GM12878 (cell line): Measurements from ENCODE around the gene DEXI. TPM values are rescaled to one million over a fixed set of nuclear protein-coding genes. Genes with fewer than 3 reads are reported as not detected.

Experiments used
- BRCA1 ChIP-seq: IDR thresholded peaks from 2 replicates; pipeline ENCODE4 v1.6.1; 2011; ENCODE audit warnings: low read depth, low read length, improper control_type of control experiment
- CEBPZ ChIP-seq: fragments of 150-350 bp; IDR thresholded peaks from 2 replicates; pipeline ENCODE4 v1.6.1; 2016; ENCODE audit warnings: low read depth, low read length
- CREM ChIP-seq: IDR thresholded peaks from 2 replicates; pipeline ENCODE4 v1.6.1; 2014; ENCODE audit warnings: antibody characterized with exemption, low read depth
- GATAD2B ChIP-seq: fragments of 450-650 bp; conservative IDR thresholded peaks from 2 replicates; pipeline ENCODE4 v1.6.1; 2017; ENCODE audit warnings: low read depth, mild to moderate bottlenecking, moderate library complexity
- IRF4 ChIP-seq: IDR thresholded peaks from 2 replicates; pipeline ENCODE4 v1.6.1; 2011; ENCODE audit warnings: low read depth, low read length
- JUNB ChIP-seq: IDR thresholded peaks from 2 replicates; pipeline ENCODE4 v1.6.1; 2016; ENCODE audit warnings: antibody characterized with exemption, mild to moderate bottlenecking
- NFYA ChIP-seq: IDR thresholded peaks from 2 replicates; pipeline ENCODE4 v1.6.1; 2011; ENCODE audit warnings: low read depth, mild to moderate bottlenecking, low read length, improper control_type of control experiment, borderline replicate concordance
- NR2C1 ChIP-seq: fragments of 450-650 bp; IDR thresholded peaks from 2 replicates; pipeline ENCODE4 v1.6.1; 2017; ENCODE audit warnings: antibody characterized with exemption, mild to moderate bottlenecking, moderate library complexity
- RCOR1 ChIP-seq: conservative IDR thresholded peaks from 2 replicates; pipeline ENCODE4 v1.6.1; 2012; ENCODE audit warnings: low read depth, low read length, improper control_type of control experiment
- SMAD1 ChIP-seq: fragments of 450-650 bp; IDR thresholded peaks from 2 replicates; pipeline ENCODE4 v1.6.1; 2018; ENCODE audit warnings: mild to moderate bottlenecking, low read depth; ENCODE audit not compliant: partially characterized antibody
- SMC3 ChIP-seq: IDR thresholded peaks from 2 replicates; pipeline ENCODE4 v1.6.1; 2011; ENCODE audit warnings: low read length, improper control_type of control experiment, borderline replicate concordance
- SP1 ChIP-seq: IDR thresholded peaks from one replicate; pipeline ENCODE4 v1.6.1; 2011; ENCODE audit warnings: low read depth, low read length
- SREBF2 ChIP-seq: IDR thresholded peaks from 2 replicates; pipeline ENCODE4 v1.6.1; 2012; ENCODE audit warnings: mild to moderate bottlenecking, low read length
- STAT1 ChIP-seq: fragments of 450-650 bp; conservative IDR thresholded peaks from 2 replicates; pipeline ENCODE4 v1.6.1; 2014; ENCODE audit warnings: antibody characterized with exemption, mild to moderate bottlenecking
- TARDBP ChIP-seq: IDR thresholded peaks from 2 replicates; pipeline ENCODE4 v1.6.1; 2016; ENCODE audit warnings: borderline replicate concordance
- TBL1XR1 ChIP-seq: IDR thresholded peaks from 2 replicates; pipeline ENCODE4 v1.6.1; 2012; ENCODE audit warnings: low read depth, low read length, improper control_type of control experiment
- USF1 ChIP-seq: IDR thresholded peaks from 2 replicates; pipeline ENCODE4 v1.6.1; 2011; ENCODE audit warnings: borderline replicate concordance, low read depth, mild to moderate bottlenecking, moderate library complexity, mixed read lengths, low read length; ENCODE audit not compliant: insufficient read depth; ENCODE audit errors: extremely low read length
- ZBTB11 ChIP-seq: fragments of 450-650 bp; formaldehyde crosslinking; IDR thresholded peaks from 2 replicates; pipeline ENCODE4 v1.5.0; 2022; ENCODE audit warnings: mild to moderate bottlenecking, missing genetic modification characterization
- ZNF274 ChIP-seq: IDR thresholded peaks from one replicate; pipeline ENCODE4 v1.8.0; 2011; ENCODE audit not compliant: insufficient read length, insufficient read depth
- ZNF384 ChIP-seq: IDR thresholded peaks from 2 replicates; pipeline ENCODE4 v1.6.1; 2012; ENCODE audit warnings: low read depth, mild to moderate bottlenecking, low read length, improper control_type of control experiment, borderline replicate concordance
- ZNF592 ChIP-seq: fragments of 450-650 bp; IDR thresholded peaks from 2 replicates; pipeline ENCODE4 v1.6.1; 2017; ENCODE audit warnings: mild to moderate bottlenecking, moderate library complexity
- polyA plus RNA-seq, 11 experiments: library from polyadenylated mRNA; depleted of rRNA in 4 of 11; unstranded in 6 of 11; stranded (reverse) in 5 of 11; fragments of >200 nt; fragmentation: Nextera tagmentation in 4 of 11; fragmentation: Illumina TruSeq in 1 of 11; extraction: Ambion mirVana in 4 of 11; extraction: Trizol in 1 of 11; gene quantifications; 1 replicate in 1 of 11; 2 replicates in 10 of 11; pipeline versions ENCODE4 v1.2.1 to v1.2.3, GENCODE V29; 2011 to 2016; ENCODE audit warnings: inconsistent platforms in 2 of 11, missing spikeins in 2 of 11, low read depth in 1 of 11
- total RNA-seq, 4 experiments: library from RNA; depleted of rRNA in 3 of 4; stranded (reverse); fragments of >200 nt in 3 of 4; fragmentation: Illumina TruSeq in 1 of 4; extraction: Trizol in 1 of 4; gene quantifications; 2 replicates each; pipeline versions ENCODE4 v1.2.1 to v1.2.3, GENCODE V29; 2013 to 2021

DEXI gene
- total and polyA plus RNA-seq, 10 of the 15 experiments (the other 5 are each of a cell fraction or from before 2014, with no cell fraction given) = 1.4 to 26.3 (median 18.4) TPM

GRCh38 chr16:10885246-10885645 is 57.0 kb downstream of the DEXI start (continued):
- no peak for TF ChIP-seq ZNF592
- TF ChIP-seq NFYA = no peak
- TF ChIP-seq SMC3 = no peak
- TF ChIP-seq GATAD2B = no peak
- no peak for TF ChIP-seq SMAD1
- TF ChIP-seq ZNF384 = no peak
- TF ChIP-seq USF1 = no peak
- no peak for TF ChIP-seq SP1
- no peak for TF ChIP-seq CEBPZ
- no peak for TF ChIP-seq ZBTB11 (CRISPR knock-in tag)
- no peak for TF ChIP-seq RCOR1
- no peak for TF ChIP-seq SREBF2
- TF ChIP-seq JUNB = no peak
- no peak for TF ChIP-seq ZNF274
- TF ChIP-seq CREM = no peak
- no peak for TF ChIP-seq NR2C1
- no peak for TF ChIP-seq TARDBP
- TF ChIP-seq IRF4 = peak; percentile 63
- no peak for TF ChIP-seq TBL1XR1
- no peak for TF ChIP-seq STAT1
- TF ChIP-seq BRCA1 = no peak
